ENCODE results near the gene HEPACAM.
"Not testable (repeated sequence)": the region's sequence is repeated elsewhere in the genome, so short reads cannot be mapped to it uniquely, and the experiment has no call there.

Gene HEPACAM

DNA sequence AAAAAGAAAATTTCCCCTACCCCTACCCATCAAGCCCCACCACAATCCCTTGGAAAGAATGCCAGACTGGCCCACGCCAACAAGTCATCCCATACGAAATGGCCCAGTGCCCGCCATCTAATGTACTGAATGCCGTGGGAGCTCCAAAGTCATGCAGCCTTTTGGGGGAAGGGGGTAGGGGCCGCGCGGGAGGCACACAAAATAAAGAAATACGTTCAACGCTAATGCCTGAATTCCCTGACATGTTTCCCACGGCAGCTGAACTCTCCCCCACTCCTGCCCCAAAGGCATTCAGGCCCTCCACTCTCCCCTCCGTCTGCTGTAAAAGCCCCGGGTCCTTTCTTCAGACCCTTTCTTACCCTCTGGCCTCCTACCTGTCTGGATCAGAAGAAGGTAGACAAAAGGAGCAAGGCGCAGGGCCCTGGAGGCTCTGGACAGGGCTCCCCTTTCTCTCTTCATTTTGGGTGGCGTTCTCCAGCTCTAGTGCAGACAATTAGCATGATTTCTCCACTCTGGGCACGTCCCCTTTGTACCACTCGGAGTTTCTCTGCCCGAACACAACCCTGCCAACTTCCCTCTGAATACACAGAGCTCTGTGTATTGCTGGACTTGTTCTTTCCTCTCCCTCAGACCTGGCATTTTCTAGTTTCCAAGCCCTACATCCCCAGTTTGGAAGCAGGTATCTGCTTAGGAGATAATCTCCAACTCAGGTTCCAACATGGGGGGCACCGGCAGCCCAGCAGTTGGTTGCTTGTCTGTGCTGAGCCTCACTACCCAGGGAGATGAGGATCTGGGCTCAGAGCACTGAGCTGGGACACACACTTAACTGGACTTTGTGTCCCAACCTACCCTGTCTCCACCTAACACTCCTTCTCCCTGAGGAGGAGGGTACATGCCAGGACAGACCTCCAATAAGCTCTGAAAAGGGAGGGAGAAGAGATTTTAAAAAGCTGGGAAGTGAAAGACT lies at the start of gene HEPACAM:
HEPACAM (minus strand) TSS at position 500 of the 967 bp plus-strand sequence; CDS start at position 459, 41 bp downstream.
- in situ Hi-C loops (cut with MboI; ENCODE audit: low sequenced_read_pairs), result no loop called here

- in situ Hi-C loops (cut with MboI; ENCODE audit: low sequenced_read_pairs), result no loop called here
These were observed 48.6 kb upstream of the HEPACAM start for GRCh38 chr11:124984512-124984854.

DNA sequence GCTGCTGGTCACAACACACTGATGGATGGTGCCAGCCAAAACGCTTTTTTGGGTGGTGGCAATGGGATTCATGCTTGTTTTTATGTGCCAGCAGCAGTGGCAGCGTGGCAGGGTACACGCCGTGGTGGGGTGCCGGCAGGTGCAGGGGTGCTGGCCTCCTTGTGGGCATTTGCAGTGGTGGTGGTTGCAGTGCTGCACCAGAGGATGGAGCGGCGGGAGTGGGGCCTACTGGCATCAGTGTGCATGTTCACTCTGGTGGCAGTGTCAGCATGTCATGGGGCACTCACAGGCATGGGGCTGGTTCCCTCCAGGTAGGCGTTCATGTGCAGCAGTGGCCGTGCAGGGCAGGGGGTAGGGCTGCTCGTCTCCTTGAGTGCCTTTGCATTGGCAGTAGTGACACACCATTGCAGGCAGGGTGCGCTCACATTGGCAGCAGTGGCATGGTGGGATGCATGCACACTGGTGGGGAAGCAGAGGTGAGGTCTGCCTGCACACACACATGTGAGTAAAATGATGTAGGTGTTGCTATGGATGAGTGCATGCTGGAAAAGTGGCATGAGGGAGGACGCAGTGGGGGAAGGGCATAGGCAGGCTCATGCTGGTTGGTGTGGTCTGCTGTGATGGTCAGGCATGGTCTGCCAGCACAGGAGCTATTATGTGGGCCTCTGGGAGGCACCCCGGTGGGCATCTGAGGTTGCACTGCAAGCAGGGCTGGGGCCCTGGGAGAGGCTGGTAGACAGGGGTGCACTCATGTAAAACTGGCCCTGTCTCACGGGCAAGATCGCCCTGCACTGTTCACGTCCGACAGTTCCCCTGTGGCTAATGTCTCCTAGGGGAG lies 48.0 kb upstream of the HEPACAM start:
- in situ Hi-C loops (cut with MboI; ENCODE audit: low sequenced_read_pairs), result no loop called here

DNA sequence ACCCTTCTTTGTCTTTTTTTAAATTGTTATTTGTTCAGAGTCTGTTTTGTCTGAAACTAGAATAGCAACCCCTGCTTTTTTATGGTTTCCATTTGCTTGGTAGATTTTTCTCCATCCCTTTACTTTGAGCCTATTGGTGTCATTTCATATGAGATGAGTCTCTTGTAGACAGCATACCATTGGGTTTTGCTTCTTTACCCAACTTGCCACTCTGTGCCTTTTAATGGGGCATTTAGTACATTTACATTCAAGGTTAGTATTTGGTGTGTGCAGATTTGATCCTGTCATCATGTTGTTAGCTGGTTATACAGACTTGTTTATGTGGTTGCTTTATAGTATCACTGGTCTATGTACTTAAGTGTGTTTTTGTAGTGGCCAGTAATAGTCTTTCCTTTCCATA lies 46.2 kb upstream of the HEPACAM start:
- in situ Hi-C loops (cut with MboI; ENCODE audit: low sequenced_read_pairs), result no loop called here

- in situ Hi-C loops (cut with MboI; ENCODE audit: low sequenced_read_pairs), result no loop called here
These were observed 42.5 kb upstream of the HEPACAM start for GRCh38 chr11:124978316-124978715.

DNA sequence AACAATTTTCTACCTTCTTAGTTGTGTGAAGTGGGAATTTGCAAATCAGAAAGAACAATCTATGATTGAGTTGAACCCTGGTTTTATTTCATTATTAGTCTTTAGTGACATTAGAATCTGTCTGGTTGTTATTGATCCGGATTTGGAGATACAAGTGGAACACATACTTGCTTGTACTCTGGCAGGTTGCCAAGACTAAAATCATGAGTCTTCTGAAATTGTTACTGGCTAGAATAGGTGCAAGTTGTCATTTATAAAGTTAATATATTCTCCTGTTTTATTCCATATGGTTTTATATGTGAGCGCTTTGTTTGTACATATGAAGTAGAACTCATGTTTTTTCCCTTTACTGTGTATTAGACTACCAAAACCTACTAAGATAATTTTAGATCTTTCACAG lies 41.2 kb upstream of the HEPACAM start:
- in situ Hi-C loops (cut with MboI; ENCODE audit: low sequenced_read_pairs), result no loop called here

DNA sequence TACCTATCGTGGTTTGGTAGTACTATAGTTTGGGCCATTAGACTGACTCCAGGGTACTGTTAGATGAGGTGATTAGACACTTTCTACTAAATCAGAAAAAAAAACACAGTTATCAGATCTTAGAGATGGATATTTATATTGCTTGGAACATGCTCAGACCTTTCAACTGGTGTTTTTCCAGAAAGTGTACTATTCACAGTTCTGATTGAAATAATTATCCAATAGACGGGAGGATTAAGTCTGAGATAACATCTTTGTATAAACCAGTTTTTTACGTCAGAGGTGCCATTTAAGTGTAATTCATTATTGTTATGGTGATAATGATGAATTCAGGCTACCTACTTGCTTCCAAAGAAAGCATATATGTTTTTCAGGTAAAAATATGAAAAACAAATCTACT lies 40.7 kb upstream of the HEPACAM start:
- in situ Hi-C loops (cut with MboI; ENCODE audit: low sequenced_read_pairs), result no loop called here

DNA sequence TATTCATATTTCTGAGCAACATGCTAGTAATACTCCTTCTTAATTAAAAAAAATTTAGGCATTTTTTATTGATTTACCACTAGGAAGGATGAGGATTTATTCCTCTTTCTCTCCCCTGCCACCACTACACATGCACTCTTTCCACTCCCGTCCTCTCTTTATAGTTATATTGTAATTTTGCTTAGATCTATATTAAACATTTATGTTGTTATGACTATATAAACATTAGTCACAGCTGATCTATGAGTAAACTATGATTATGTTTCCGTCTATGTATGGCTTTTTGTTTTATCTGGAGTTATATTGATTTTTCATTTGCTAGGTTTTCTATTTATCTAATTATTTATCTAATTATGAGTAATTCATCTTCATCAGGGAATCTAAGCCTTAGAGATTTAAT lies 36.0 kb upstream of the HEPACAM start:
- in situ Hi-C loops (cut with MboI; ENCODE audit: low sequenced_read_pairs), result no loop called here

GRCh38 chr11:124970925-124971324 lies 35.1 kb upstream of the HEPACAM start:
- in situ Hi-C loops (cut with MboI; ENCODE audit: low sequenced_read_pairs), result no loop called here

GRCh38 chr11:124968197-124968596 lies 32.4 kb upstream of the HEPACAM start:
- in situ Hi-C loops (cut with MboI; ENCODE audit: low sequenced_read_pairs), result not testable (repeated sequence)

DNA sequence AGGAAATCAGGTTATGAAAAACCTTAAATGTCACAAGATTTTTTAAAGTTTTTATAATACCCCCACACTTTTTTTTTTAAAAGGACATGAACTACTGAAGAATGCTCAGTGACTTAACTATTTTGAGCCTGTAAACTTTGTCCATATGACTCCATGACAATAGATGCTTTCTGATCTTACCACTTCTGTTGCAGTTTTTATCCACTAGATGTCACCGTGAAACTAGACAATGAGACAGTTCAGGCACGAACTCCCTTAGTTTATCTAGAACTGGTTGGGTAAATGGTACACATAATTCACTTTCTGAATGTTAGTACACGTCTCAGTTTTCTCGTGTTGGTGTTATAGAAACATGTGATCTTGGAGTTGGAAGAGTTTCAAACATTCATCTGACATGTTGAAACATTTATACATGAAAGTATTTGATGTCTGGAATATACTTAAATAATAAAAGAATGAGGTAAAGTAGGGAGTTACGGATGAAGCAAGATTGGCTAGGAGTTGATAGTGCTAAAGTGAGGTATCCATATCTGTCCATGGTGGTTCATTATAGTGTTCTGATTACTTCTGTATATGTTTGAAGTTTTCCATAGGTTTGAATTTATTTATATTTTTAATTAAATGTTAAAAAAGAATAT lies 26.2 kb upstream of the HEPACAM start:
- in situ Hi-C loops (cut with MboI; ENCODE audit: low sequenced_read_pairs), result no loop called here

DNA sequence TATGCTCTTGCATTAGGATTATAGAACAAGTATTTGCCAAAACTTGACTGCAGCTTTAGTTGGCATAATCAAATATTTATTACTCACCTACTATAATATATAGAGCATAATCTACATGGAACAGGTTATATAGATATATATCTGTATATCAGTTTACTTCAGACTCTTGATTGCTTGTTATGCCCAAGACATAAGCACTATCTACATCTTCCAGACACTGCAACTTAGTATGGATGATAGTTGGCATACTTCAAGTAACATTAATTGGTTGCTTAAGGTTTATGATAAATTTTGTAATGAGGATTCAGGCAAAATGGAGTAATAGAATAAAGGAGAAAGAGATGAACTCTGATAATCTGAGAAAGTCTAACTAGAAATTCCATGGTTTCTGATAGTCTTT lies 19.2 kb upstream of the HEPACAM start:
- in situ Hi-C loops (cut with MboI; ENCODE audit: low sequenced_read_pairs), result no loop called here

GRCh38 chr11:124954590-124954955 lies 18.7 kb upstream of the HEPACAM start:
- in situ Hi-C loops (cut with MboI; ENCODE audit: low sequenced_read_pairs), result no loop called here

DNA sequence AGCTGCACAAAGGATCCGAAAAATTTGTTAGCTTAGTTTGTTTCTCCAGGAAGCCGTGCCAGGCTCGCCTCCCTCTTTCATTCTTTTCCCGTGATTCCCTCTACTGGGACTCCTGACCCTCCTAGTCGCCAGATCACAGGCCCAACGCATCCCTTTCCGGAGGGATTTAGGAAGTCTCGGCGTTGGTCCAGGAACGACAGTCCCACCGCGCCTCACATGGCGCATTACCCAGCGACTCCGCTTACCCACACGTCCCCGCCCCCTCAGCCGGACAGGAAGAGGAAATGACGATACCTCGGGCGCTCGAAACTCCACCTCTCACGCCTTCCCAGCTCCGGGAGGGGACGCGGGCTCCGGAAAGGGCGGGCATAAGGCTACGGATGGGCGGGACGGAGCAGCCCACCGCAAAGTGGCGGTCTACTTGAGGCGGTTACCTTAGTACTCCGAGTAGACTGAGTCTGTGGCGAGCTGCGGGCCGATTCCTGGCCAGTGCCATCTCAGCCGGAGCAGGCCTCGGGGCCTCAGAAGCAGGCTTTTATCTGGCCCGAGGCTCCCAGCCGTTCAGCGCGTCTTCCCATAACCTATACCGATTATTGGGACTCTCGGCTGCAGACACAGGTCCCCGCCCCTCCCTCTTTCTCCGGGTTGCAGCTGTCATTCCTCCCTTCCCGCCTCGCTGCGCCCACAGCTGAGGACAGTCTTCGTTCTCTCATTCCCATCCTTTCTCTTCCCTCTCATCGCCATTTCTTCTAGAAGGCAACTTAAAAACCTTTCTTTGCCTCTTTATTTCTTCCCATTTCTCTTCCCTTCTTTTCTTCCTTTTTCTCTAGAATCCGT lies 18.1 kb upstream of the HEPACAM start, which contains the start of gene CCDC15:
CCDC15 (plus strand) TSS at position 450 of the 837 bp plus-strand sequence. CDS start 531 bp downstream, outside the sequence.
- in situ Hi-C loops (cut with MboI; ENCODE audit: low sequenced_read_pairs), result no loop called here

DNA sequence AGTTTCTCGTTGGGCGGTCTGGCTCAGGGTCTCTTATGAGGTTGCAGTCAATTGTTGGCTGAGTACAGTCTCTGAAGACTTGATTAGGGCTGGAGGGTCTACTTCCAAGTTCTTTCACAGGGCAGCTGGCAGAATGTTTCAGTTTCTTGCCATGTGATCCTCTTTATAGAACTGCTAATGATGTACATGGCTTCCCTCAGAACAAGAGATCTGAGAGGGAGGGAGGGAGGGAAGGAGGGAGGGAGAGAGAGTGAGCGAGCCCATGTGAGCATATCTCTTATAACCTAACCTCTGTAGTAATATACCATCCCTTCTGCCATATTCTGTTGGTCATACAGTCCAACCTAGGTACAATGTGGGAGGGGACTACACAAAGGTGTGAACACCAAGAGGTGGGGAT lies 15.5 kb upstream of the HEPACAM start:
- in situ Hi-C loops (cut with MboI; ENCODE audit: low sequenced_read_pairs), result no loop called here

- in situ Hi-C loops (cut with MboI; ENCODE audit: low sequenced_read_pairs), result no loop called here
These were observed 14.9 kb upstream of the HEPACAM start for GRCh38 chr11:124950601-124951330.

DNA sequence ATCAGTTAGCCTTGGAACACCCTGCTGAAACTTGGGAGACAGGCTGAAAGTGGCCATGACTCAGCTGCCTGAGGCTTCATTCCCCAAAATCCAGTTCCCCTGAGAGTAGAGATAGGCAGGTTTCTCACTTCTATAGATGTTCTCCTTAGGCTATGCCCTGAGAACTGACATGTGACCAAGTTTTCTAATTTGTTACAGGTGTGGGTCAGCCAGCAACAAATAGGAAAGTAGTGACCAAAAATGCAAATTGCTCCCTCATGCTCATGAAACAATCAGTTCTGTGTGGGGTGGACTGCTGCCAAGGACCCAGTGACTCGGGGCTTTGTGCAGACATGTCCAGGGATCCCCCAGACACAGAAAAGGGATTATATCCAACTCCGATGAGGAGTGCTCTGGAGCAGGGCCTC lies 10.9 kb upstream of the HEPACAM start:
- in situ Hi-C loops (cut with MboI; ENCODE audit: low sequenced_read_pairs), result no loop called here

DNA sequence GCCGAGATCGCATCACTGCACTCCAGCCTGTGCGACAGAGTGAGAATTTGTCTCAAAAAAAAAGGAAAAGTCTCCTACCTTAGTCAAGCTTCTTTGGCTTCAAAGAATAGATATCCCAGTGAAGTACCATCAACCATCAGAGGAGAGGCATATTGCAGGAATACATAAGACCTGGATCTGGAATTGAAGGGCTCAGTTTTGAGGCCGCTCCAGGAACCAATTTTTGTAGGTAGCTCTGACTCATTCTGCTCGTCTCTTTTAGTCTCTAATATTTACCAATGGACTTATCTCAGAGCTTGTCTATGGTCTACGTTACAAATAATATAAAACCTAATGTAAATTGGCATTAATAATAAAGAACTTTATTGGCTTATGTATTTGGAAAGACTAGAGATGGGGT lies 10.0 kb upstream of the HEPACAM start:
- in situ Hi-C loops (cut with MboI; ENCODE audit: low sequenced_read_pairs), result no loop called here

DNA sequence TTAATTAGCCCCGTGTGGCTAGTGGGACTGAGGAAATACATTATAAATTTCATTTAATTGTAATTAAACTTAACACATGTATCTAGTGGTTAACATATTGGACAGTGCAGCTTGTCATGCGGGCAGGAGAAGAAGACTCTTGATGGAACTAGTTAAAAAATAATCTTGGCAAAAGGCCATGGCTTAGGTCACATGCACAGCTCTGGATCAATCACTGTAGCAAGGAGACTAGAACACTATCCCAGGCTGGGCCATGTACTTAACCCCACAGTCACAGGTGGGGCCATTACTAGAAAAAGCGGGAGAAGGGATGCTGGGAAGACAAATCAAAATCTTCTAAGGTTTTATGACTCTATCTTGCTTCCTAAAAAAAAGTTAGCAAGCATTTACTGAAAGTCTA lies 8.7 kb upstream of the HEPACAM start:
- in situ Hi-C loops (cut with MboI; ENCODE audit: low sequenced_read_pairs), result no loop called here

DNA sequence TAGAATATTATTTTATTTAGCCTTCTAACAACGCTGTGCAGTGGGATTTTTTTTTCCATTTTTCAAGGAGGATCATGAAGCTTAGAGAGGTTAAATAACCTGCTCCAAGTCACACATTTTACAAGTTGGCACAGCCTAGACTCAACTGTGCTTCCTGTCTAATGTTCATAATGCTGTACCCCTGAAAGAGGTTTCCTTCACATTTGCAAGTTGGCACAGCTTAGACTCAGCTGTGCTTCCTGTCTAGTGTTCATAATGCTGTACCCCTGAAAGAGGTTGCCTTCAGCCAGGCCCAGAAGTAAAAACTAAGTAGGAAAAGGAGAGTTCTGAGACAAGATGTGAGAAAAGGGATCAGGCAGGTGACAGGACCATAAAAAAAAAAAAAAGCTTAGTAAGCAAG lies 7.9 kb upstream of the HEPACAM start:
- in situ Hi-C loops (cut with MboI; ENCODE audit: low sequenced_read_pairs), result no loop called here

Data from hTERT RPE-1 (cell line).